ENCODE measurements around the gene GGN. TPM values are rescaled to one million over a fixed set of nuclear protein-coding genes. Genes with fewer than 3 reads are reported as not detected.
"Not testable (repeated sequence)": the region's sequence is repeated elsewhere in the genome, so short reads cannot be mapped to it uniquely, and the experiment has no call there.

Gene GGN
- polyA plus RNA-seq, 1 experiment, result 0.44 TPM

- ChIA-PET CTCF (no interaction called here), POLR2A (no interaction called here)
- DNase-seq (ENCODE audit: low read depth), result no peak
- Histone ChIP-seq H3K27me3 (ENCODE audit: control insufficient read depth, insufficient read depth, low read length) (peaks cover 3% of the 10 kb centered on the region; the same call in 1 of the 2 replicates), H3K4me3 (ENCODE audit: low read depth, low read length) (no peak overlapping the region), H3K36me3 (ENCODE audit: control insufficient read depth, insufficient read depth, low read length) (0 out of 2 replicates have a peak, but pooled peaks cover under 1% of the 10 kb centered on the region)
- TF ChIP-seq CTCF (IDR thresholded peaks at IDR 0.05; ENCODE audit: insufficient read depth, low read depth, low read length), result no peak
Measured at GRCh38 chr19:38371081-38371480, 16.8 kb downstream of the GGN start.

- Histone ChIP-seq H3K36me3 (ENCODE audit: control insufficient read depth, insufficient read depth, low read length) (no peaks in the 10 kb centered on the region), H3K4me3 (ENCODE audit: low read depth, low read length) (no peak overlapping the region), H3K27me3 (ENCODE audit: control insufficient read depth, insufficient read depth, low read length) (peaks cover 3% of the 10 kb centered on the region; the same call in 1 of the 2 replicates)
- ChIA-PET POLR2A (no interaction called here), CTCF (interaction anchor here (0.6 to 1.5 kb wide), 2 partner anchors 10 to 18 kb away, joined by 3 to 4 read pairs; partner anchors contain the start of gene GGN)
- no peak for DNase-seq (ENCODE audit: low read depth)
- TF ChIP-seq CTCF (IDR thresholded peaks at IDR 0.05; ENCODE audit: insufficient read depth, low read depth, low read length), result no peak
Measured at GRCh38 chr19:38370299-38370698, 17.5 kb downstream of the GGN start.

- ChIA-PET POLR2A (no interaction called here), CTCF (interaction anchor here (1.5 kb wide), 1 partner anchor 9 kb away, joined by 4 read pairs; no protein-coding TSS in a partner anchor)
- Histone ChIP-seq H3K4me3 (ENCODE audit: low read depth, low read length) (no peak overlapping the region), H3K27me3 (ENCODE audit: control insufficient read depth, insufficient read depth, low read length) (peaks cover 3% of the 10 kb centered on the region), H3K36me3 (ENCODE audit: control insufficient read depth, insufficient read depth, low read length) (no peaks in the 10 kb centered on the region)
- no peak for TF ChIP-seq CTCF (IDR thresholded peaks at IDR 0.05; ENCODE audit: insufficient read depth, low read depth, low read length)
- DNase-seq (ENCODE audit: low read depth), result no peak
Measured at GRCh38 chr19:38369584-38369983, 18.2 kb downstream of the GGN start.

- ChIA-PET POLR2A (no interaction called here), CTCF (interaction anchor here (1.5 kb wide), 1 partner anchor 123 kb away, joined by 3 read pairs; no protein-coding TSS in a partner anchor)
- Histone ChIP-seq H3K27me3 (ENCODE audit: control insufficient read depth, insufficient read depth, low read length) (peaks cover 3% of the 10 kb centered on the region), H3K4me3 (ENCODE audit: low read depth, low read length) (no peak overlapping the region), H3K36me3 (ENCODE audit: control insufficient read depth, insufficient read depth, low read length) (no peaks in the 10 kb centered on the region)
- DNase-seq (ENCODE audit: low read depth), result no peak
- no peak for TF ChIP-seq CTCF (IDR thresholded peaks at IDR 0.05; ENCODE audit: insufficient read depth, low read depth, low read length)
Measured at GRCh38 chr19:38367041-38367440, 20.8 kb downstream of the GGN start.

- CTCF ChIA-PET, POLR2A ChIA-PET: not testable (repeated sequence)
- H3K4me3 ChIP-seq (ENCODE audit: low read depth, low read length), result peak overlapping the region; percentile 54
Measured at GRCh38 chr19:38362946-38363688, 24.7 kb downstream of the GGN start.

More at GRCh38 chr19:38362946-38363688, 24.7 kb downstream of the GGN start:
- H3K27me3 ChIP-seq (ENCODE audit: control insufficient read depth, insufficient read depth, low read length), result peaks cover 11% of the 10 kb centered on the region
- H3K36me3 ChIP-seq (ENCODE audit: control insufficient read depth, insufficient read depth, low read length); DNase-seq (ENCODE audit: low read depth): not testable (repeated sequence)
